Stimulated activated CD4-positive, alpha-beta T cell treated with anti-CD3 and anti-CD28 coated beads, TNF-alpha, amount 100 ng/mL, for 1 hour (primary cell): ENCODE results near the gene TXNDC2.
"Not testable (repeated sequence)": the region's sequence is repeated elsewhere in the genome, so short reads cannot be mapped to it uniquely, and the experiment has no call there.

ENCODE experiments used
- DNase-seq, 3 donors: peaks; one replicate each; pipeline ENCODE4 v3.0.0-alpha.2; 2020; ENCODE audit warnings: low read depth in 3 of 3, low spot score in 1 of 3

The TXNDC2 gene

DNA sequence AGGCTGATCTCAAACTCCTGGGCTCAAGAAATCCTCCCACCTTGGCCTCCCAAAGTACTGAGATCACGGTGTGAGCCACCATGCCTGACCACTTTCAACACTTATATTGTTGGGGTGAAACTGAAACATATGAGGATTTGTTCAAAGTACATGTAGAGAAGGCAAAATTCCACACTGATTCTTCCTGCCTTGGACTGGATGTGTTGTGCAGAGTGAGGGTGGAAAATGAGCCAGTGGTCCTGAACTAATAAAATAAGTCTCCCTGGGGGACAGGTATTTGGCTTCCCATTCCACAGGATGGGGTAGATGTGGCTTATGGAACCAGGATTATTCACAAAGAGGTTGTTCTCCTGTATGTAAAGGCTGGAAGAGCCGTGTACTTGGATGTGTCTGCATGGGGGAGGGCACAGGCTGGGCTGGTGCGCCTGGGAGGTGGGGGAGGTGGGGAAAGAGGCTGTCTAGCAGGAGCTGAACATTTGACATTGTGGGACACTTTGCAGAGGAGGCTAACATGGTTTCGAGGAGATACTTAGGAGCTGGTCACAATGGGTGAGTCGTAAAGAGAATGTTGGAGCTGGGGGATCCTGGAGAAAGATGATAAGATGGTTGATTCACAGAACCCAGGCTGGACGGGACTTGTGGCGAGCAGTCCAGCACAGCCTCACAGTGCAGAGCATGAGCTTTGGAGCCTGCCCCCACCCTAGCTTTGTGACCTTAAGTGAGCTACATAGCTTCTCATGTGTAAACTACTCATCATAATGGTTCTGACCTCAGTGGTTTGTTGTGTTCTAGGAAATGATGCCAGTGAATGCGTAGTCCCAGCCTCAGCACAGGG lies at the start of gene TXNDC2:
Gene TXNDC2, plus strand, starts transcription at position 804 of the 835 bp plus-strand sequence. CDS start 708 bp downstream, outside the sequence.
- DNase-seq, result no peak

DNA sequence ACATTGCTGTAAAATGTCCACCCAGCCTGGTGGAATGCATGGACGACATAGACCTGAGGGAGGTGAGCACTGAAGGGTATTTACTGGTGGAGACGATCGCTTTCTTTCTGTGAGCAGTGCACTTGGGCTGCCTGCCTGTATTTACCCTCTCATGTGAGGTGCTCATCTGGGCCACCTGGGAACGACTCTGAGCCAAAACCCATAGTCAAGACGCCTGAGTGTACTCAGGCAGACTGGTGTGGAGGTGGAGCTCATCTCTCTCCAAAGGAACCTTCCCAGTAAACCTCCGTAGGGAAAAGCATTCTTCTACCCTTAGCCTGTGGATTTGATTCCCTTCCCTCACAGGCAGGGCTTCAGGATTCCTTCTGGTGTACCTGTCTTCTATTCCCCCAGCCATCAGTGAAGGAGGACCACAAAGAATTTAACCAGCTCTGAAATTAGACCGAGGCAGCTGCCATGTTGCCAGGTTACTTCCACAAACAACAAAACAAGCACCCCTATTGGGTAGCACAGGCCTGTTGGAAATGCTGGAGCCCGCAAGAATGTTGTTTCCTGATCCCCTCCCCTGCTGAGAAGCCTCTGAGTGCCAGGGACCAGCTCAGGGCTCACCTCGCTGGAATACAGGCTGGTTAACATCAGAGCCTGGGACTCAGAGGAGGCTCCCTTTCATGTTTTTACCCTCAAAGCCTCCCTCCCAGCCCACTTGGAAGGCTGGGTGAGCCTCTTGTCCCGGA lies 47.5 kb upstream of the TXNDC2 start:
- DNase-seq, result no peak

DNA sequence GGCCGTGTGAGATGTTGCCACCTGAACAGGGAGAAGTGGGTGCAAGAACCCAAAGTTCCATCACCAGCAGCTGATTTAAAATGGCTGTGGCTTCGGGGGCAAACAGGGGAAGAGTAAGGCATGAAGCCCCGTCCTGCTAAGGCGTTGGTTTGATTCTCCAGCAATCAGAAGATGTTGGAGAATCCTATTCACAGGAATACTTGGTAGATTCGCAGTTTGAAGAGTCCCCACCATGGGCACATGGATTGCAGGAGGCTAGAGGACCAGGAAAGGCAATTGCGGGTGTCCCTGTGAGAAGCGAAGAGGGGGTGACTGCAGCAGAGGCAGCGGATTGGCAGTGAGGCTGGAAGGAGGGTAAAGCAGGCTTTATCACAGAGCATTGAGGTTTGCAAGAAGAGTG lies 46.6 kb upstream of the TXNDC2 start:
- no peak for DNase-seq

DNA sequence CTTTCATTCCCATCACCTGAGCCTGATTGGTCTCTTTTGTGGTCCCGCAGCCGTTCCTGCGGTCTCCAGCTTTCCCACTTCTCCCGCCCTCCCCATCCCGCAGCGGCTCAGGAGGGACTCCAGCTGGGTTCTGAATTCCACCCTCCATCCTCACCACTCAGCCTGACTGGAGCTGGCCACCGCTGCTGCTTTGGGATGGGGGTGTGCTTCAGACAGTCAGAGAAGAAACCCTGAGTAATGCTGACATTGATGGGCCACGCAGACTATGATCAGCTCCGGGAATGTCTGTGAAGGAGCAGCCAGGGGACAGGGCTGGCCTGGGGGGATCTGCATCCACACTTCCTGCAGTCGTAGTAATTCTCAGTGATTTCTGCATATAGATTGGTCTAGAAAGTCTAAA lies 45.9 kb upstream of the TXNDC2 start:
- no peak for DNase-seq

DNA sequence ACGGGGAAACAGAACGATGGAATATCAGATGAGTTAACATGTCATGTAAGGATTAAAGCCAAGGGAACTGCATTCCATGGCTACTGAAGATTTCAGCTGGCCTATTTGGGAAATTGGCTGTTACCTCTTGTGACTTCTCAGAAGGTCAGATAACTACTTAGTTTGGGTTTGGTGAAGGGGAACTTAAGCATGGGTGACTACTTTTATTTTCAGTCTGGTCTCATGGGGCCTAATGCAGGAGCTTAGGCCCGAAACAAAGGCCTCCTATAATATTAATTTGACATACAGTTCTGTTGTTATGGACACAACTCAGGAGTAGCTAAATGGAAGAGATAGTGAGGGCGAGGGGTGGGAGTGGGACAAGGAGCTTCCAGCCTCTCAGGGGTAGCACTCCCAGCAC lies 44.0 kb upstream of the TXNDC2 start:
- no peak for DNase-seq

DNA sequence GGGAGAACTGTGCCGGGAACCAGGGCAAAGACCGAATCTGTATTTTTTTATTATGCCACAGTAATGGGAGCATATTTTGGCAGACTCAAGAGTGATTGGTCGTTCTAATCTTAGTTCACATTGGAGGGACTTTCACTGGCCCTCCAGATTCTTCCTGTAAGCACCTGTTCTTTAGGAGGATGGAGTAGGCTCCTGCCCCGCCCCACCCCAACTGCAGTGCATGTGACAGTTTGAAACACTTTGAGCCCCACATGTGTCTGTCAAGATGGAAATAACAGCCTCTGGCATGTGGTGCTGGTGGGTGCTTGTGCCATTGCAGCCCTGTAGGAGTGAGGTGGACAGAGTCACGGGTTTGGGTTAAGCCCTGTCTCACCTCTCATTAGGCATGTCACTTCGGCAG lies 43.3 kb upstream of the TXNDC2 start:
- no peak for DNase-seq

DNA sequence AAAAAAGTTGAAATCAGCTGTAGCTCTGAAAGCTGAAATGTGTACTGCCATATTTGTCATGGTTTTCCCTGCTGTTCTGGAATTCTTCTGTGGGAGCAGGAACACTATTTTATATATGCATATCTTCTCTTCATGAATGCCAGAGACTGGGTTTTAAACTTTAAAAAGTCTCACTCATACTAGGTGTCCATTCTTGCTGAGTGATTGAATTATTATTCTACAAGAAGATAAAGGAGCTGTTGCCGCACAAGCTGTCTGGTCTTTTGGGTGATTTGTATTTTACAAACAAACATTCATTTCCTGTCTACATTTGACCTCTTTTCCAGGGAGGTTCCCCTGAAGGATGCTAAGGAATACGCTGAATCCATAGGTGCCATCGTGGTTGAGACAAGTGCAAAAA lies 40.5 kb upstream of the TXNDC2 start:
- DNase-seq, result no peak

DNA sequence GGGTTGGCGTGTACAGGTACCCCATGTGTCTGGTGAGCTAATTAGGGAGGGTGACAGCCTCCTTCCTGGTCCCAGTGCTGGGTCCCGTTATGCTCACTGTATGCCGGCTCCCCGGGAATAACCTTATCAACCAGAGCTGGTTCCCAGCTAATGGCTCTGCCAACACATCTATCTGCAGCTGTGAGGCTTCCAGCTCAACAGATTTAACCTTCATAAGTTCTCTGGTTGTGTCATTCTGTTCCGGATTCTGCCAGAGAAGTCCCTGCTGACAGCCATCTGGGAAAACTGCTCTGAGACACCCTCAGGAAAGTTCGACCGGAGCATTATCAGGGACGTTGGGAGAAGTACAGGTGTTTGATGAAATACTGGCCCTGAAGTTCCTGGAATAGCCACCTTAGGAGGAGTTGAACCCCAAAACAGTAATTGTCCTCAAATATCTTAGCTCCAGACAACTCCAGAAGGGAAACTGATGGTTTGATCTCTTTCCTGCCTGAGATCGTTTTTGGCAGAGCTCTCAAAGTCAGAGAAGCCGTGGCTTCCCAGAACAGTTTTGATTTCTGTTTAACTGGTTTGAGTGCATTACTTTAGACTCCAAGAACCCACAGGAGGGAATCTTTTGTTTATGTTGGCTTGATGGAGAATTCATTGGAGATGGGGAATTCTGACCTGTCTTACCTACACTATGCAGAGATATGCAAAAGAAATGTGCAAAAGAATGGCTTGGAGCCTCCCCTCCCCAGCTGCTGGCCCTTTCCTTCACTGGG lies 39.4 kb upstream of the TXNDC2 start:
- no peak for DNase-seq

DNA sequence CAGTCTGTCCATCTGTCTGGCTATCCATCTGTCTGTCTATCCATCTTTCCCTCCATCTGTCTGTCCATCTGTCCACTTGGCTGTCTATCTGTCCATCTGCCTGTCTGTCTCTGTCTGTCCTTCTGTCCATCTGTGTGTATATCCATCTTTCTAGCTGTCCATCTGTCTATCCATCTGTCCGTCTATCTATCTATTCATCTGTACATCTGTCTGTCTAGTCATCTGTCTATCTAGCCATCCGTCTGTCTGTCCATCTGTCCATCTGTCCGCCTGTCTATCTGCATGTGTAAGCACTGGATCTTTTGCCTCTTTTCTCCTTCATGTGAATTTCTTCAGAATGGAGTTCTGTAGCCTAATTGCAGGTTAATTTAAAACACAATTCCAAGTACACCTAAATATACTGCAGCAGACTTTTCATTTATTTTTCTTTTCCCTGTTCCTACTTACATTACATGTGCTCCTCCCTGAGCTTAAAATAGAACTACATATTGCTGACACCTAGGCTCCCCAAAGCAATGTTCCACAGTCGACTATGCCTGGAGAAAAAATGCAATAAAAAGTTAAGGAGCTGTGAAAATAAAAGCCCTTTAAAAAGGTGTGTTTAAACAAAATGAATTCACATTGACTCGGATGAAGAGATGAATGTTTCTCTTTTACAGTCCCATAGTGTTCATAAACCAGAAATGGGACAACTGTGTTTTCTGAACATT lies 37.4 kb upstream of the TXNDC2 start:
- DNase-seq, result no peak

DNA sequence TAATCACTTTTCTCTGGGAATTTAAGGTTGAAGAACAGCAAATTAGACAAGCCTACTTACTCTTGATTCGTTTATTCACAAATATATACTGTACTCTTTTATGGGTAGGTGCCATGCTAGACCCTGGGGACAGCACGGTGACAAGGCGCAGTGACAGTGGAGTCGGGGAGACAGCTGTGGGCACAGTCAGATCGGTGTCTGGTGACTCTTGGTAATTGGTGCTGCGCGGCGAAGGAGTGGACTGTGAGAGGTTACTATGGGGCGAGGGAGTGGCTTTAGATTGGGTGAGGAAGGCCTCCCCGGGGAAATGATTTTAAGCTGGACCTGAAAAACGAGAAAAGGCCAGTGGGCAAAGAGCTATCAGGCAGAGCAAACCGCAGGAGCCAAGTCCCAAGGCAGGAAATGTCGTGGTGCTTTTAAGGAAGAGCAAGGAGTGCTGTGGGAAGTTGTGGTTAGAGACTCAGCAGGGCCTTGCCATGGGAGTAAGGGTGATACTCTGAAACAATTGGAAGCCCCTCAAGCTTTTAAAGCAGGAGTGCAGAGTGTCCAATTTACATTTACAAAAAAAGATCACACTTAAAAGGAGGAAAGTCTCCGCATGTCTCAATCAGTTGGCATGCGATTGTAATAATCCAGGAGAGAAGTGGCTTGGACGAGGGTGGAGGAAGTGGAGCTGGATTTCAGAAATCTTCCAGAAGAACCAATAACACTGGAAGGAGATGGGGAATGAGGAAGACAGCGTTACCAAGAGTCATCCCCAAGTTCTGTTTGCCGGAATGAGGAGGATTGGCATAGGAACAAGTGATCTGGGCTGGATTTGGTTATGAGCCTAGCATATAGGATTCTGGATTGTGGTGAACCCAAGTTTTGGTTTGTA lies 36.1 kb upstream of the TXNDC2 start:
- no peak for DNase-seq

DNA sequence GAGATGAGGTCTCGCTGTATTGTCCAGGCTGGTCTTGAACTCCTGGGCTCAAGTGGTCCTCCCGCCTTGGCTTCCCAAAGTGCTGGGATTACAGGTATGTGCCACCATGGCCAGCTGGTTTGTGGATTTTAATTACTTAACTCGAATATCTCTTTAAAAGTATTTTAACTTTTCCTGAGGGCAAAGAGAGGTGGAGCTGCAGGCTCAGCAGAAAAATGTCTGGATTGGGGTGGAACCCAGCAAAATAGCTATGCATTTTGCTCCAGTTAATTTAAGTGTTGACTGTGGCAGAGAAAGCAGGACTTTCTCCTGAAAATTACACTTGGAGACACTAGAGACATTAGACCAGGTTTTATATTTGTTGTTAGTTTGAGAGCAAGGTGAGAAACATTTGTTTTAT lies 35.5 kb upstream of the TXNDC2 start:
- no peak for DNase-seq

DNA sequence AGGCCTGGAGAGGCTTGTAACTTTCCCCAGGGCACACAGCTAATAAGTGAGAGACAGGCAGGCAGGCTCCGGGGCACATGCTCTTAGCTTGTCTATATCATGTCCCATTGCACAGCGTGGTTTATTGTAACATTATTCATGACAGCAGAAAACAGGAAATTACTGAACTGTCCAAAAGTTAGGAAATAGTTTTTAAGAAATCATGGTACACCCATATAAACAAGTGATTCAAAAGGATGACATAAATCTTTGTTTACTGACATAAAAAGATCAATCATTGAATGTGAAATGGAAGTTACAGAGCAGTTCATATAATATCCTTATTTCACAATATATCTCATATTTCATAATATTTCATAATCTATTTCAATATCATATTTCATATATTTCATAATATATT lies 34.3 kb upstream of the TXNDC2 start:
- no peak for DNase-seq

DNA sequence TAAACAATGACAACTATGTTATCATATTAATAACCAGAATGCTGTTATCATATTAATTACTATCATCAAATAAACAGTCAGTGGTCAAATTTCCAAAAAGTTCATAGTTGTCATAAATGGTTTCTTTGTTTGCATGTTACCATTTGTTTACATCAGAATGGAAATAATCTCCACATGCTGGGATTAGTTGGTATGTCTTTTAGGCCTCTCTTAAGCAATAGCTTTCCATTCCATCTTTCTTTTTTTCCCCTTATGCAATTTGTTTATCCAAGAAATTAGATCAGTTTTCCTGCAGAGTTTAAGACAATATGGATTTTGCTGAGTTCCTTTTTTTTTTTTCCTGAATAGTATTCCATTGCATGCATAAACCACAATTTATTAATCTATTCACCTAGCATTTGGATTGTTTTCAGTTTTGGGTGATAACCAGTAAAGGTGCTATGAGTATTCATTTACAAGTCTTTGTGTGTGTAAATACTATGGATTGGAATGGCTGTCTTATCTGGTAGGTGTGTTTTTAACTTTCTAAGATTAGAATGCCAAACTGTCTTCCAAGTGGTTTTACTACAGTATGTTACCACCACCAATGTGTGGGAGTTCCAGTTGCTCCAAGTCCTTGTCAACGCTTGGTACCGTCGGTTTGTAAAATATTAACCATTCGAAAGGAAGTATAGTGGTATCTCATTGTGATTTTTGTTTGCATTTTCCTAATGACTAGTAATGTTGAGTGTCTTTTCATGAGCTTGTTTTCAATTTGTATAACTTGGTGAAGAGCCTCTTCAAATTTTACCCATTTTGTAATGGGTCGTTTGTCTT lies 33.3 kb upstream of the TXNDC2 start:
- no peak for DNase-seq

DNA sequence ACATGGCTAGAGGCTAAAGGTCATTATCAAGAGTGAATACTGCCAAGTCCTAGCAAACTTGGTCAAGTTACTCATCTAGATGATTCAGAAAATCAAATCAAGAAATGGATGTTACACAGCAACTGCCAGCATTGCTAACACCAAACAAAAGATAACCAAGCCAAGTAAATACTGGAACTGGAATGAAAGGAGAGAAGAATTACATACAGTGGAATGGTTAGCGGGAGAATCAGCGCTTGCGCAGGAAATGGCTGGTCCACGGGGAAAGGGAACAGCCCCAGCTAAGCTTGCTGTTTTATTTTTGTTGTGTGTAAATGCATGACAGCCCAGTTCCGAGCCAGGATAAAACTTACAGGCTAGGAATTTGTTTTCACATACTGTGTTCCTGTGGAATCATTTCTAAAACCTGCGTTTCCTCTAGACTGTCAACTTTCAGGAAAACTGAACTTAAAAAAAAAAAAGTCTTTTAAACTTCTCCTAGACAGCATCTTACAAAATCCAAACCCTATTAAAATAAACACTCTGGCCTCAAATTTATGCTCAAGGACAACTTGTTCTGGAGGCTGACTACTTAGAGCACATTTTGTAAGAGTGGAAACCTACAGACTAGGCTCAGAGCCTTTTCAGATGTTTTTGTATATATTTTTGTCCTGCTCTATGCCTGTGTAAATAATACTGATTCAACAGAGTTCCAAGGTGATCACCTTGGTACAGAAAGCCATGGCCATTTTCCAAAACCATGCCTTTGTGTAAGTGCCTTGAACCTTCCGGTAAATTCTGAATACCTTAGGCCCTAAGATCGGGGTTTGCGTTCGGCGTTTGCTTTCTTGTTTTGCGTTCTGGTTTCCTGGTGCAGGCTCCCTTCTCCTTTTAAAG lies 30.7 kb upstream of the TXNDC2 start:
- DNase-seq, result no peak

DNA sequence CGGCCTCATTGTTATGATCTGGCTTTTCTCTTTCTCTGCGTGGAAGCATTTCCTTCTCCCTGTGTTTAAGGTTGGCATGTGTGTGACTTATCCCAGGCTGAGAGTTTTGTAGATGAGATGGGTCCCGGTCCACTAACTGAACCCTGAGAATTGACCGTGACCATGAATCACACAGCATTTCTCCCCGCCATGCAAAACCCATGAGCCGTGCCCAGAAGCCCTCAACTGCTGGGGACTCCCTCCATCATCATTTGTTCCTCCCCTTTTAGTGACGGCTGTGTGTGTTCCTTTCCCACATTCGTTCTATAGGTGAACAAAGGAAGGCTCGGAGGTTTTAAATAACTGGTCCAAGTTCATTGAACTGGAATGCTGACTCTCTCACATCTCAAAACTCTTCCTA lies 30.1 kb upstream of the TXNDC2 start:
- DNase-seq, result no peak

DNA sequence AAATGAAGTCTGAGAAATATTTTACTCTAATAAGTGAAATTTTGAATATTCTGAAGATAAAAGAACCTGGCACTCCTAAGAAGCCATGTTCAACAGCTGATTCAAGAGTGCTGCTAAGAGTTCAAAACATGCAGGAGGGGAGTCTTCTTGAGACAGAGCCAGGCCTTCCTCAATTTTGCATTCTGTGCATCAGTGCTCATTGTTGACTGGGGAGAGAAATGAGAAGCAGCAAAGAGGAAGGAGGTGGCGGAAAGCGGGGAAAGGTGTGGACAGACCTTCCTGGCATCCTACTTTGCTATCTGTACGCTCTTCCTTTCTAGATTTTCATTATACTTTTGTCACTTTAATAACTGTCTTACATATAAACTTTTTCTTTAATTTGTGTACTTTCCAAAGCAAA lies 29.7 kb upstream of the TXNDC2 start:
- no peak for DNase-seq

DNA sequence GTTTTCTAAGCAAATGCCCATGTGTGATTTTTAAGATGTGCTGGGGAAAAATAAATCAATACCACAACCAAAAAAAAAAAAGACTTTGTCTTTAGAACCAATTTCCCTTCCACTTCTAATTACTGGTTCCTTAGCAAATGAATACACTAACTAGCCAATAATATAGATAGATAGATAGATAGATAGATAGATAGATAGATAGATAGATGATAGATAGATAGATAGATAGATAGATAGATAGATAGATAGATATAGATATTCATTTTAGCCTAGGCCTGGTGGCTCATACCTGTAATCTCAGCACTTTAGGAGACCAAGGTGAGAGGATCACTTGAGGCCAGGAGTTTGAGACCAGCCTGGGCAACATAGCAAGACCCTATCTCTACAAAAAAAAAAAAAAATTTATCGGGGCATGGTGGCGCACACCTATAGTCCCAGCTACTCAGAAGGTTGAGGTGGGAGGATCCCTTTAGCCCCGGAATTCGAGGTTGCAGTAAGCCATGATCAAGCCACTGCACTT lies 28.2 kb upstream of the TXNDC2 start:
- not testable (repeated sequence) for DNase-seq

DNA sequence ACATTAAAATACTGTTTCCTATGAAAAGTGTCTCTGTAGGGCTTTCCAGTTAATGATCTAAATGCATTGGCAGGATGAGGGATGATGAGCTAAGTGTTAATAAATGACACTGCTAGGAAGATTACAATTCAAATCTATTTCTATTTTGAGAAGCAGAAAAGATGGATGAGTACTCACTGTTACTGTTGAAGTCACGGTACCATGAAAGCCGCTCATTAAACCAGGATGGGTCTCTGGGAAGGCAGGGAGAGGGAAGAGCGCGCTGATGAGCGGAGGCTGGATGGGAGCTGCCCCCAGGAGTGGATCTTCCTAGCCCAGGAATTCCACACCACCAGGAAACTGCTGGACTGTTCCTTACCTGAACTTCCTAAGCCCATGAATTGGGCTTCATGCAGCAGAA lies 27.1 kb upstream of the TXNDC2 start:
- DNase-seq, result no peak
